ENCODE data around the gene FAM163B.

The FAM163B gene

GRCh38 chr9:133609311-133610098 lies at the start of gene FAM163B:
FAM163B (minus strand) TSS chr9:133609389; CDS start chr9:133580223, 29,166 bp downstream.
- DNase-seq (ENCODE audit: low spot score), result no peak

- DNase-seq (ENCODE audit: low spot score), result no peak
These were observed 48.0 kb upstream of the FAM163B start for GRCh38 chr9:133657120-133657661.

DNA sequence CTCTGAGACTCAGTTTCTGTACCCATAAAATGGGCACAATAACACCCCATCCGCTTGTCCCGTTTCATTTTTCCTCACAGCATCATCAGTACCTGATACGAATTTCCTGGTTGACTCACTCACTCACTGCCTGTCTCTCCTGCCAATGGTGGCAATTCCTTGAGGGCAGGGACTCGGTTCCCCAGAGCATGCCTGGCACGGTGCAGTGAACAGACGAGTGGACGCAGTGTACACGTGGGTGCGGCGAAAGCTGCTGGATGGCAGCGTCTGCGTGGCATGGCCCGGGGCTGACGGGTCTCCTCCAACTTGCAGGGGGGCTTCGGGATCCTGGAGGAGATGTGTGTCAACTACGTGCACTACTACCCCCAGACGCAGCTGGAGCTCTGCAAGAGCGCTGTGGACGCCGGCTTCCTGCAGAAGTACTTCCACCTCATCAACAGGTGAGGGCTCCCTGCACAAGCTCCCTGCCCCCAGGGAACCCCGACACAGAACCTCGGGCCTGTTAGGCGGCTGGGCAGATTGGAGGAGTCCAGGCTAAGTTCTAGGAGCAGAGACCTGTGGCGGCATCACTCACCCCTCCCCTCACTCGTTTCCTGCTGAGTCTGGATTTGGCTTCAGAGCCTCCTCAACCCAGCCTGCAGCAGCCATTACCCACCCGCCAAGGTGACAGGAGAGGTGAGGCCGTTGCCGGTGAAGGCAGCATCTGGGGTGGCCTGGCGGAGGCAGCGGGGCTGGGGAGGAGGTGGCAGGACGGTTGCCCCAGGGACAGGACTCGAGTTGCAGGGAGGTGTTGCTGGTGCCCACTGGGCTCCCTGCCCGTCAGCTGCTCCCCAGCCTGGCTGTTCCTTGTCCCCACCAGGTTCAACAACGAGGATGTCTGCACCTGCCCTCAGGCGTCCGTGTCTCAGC lies 47.3 kb upstream of the FAM163B start:
- no peak for DNase-seq (ENCODE audit: low spot score)

GRCh38 chr9:133655701-133656100 lies 46.5 kb upstream of the FAM163B start:
- DNase-seq (ENCODE audit: low spot score), result no peak

DNA sequence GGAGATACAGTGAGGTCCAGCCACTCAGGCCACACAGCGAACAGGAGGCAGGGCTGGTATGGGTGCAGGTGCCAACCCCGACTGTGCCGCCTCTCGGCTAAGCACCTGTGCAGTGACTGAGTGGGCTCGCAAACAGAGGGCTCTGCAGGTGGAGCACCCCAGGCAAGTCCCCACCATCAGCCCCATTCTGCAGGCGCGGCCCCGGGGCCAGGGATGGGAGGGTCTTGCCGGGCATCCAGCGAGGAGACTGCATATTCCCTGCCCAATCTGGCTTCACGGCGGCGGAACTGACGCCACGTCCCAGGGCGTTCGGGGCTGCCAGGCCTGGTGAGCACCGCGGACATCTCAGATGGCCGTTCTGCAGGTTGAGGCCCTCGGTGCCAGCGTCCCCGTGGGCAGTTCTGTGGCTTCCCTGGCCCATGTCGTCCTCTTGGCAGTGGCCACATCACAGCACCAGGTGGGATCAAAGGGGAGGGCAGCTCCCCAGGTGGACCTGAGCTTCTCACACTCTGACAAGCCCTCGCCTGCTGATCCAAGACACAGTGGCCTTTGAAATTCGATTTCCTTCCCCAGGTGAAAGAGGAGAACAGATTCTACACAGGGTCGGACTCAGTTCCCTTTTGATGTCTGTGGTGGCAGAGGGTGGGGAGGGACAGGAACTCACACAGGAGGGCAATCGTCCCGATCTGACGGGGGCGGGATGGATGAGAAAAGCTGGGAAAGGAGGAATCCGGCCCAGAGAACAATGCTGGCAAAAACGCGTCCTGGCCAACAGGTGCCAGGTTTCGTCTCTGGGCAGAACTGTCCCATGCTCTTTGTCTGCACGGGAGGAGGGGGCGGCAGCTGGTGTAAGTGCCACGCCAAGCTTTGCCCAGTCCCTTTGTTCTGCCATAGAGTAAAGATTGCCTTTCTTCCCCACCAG lies 45.8 kb upstream of the FAM163B start:
- DNase-seq (ENCODE audit: low spot score), result no peak

GRCh38 chr9:133653638-133654037 lies 44.4 kb upstream of the FAM163B start:
- DNase-seq (ENCODE audit: low spot score), result no peak

DNA sequence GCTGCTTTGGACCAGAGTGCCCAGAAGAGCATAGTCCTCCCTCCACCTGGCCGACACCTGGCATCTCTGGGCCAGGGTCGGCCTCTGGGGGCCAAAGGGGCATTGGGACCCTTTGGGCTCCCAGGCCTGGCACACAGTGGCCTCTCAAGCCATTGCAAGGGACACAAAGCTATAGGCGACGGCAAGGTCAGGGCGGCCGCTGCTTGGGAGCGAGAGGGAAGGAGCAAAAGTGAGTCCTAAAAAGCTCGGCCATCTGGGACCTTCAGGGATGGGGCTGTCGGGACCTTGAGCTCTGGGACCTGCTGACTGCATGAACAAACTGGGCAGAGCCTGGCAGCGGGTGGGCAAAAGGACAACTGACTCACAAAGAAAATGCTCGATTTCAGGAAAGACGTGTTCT lies 40.8 kb upstream of the FAM163B start:
- no peak for DNase-seq (ENCODE audit: low spot score)

GRCh38 chr9:133649194-133649593 lies 40.0 kb upstream of the FAM163B start:
- no peak for DNase-seq (ENCODE audit: low spot score)

- DNase-seq (ENCODE audit: low spot score), result peak; percentile 51
These were observed 38.7 kb upstream of the FAM163B start for GRCh38 chr9:133647765-133648469.

DNA sequence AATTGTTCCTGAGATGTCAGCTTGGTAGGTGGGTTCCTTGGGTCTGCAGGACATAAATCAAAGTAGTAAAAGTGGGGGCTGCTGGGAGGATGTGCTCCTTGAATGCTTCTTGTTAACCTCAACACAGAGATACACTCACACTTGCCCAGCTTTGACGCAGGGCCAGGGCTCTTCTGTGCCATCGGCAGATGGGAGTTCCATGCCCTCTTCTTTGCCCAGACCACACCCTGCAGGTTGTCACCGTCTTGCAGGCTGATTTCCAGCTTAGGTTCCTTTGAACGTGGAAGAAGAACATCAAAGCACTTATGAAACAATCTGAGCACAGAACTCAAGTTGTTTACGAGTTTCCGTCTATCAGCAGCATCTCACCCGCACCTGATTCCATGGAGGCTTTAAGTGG lies 38.0 kb upstream of the FAM163B start:
- DNase-seq (ENCODE audit: low spot score), result no peak

- no peak for DNase-seq (ENCODE audit: low spot score)
These were observed 36.0 kb upstream of the FAM163B start for GRCh38 chr9:133645021-133645765.

DNA sequence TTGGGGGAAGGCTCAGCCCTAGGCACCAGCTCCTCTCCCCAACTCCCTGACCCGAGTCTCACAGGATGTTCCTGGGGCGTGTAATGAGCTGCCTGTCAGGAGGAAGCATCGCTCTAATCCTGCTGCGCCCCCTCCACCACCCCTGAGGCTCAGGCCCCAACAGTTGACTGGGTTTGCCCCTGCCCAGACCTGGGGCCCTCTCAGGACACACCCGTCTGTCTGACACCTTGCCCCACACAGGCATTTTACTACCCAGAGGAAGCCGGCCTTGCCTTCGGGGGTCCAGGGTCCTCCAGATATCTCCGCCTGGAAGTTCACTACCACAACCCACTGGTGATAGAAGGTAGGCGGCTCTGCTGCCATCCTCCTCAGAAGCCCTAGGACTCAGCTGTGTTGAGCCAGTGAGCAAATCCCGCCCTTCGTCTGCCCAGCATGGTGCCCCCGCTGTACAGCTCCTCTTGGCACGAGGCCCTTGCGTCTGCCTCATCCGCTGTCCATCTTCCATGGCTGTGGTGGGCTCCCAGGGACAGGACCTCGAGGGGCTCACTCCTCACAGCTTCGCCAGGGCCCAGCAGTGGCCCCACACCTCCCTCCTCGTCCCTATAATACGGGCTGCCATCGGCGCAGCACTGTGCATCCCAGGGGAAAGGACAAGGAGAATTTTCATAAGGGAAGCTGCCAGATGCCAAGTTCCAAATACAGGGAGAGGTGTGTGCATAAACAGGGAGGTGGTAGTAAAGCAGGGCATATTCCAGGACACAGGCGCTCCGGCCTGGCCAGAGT lies 35.0 kb upstream of the FAM163B start:
- no peak for DNase-seq (ENCODE audit: low spot score)

DNA sequence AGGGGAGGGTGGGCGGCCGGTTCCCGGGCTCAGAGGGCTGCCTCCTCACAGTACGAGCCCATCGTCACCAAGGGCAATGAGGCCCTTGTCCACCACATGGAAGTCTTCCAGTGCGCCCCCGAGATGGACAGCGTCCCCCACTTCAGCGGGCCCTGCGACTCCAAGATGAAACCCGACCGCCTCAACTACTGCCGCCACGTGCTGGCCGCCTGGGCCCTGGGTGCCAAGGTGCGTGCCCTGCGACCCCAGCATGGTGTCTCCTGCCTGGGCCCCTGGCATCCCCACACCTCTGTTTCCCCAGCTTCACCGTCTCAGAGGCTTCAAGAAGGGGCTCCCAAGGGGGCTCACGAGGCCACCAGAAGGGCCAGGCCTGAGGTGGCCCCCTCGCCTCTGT lies 34.2 kb upstream of the FAM163B start:
- DNase-seq (ENCODE audit: low spot score), result no peak

DNA sequence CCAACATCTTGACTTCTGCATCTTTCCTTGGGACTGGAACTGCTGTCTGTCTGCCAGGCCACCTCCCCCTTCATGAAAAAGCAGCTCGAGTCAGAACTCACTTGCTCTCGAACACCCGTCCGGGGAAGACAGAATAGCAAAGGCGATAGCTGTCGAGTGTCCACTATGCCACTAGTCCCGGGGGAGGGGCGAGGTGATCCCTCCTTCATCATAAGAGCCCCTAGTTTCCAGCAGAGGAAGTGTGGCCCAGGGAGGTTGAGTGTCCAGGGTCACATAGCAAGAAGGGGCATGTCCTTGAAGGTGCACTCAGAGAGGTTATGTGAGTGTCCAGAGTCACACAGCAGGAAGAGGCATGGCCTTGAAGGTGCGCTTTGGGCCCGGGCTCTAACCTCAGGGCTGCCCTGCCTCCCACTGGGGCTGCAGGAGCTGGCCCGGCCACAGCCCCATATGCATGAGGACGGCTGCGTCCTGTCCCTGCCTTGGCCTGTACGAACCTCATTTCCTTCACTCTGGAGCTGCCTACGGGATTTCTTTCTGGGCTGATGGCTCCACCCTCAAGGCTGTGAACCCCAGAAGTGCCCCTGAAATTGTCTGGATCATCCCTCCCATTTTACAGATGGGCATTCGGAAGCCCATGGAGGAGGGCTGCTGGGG lies 33.6 kb upstream of the FAM163B start:
- no peak for DNase-seq (ENCODE audit: low spot score)

DNA sequence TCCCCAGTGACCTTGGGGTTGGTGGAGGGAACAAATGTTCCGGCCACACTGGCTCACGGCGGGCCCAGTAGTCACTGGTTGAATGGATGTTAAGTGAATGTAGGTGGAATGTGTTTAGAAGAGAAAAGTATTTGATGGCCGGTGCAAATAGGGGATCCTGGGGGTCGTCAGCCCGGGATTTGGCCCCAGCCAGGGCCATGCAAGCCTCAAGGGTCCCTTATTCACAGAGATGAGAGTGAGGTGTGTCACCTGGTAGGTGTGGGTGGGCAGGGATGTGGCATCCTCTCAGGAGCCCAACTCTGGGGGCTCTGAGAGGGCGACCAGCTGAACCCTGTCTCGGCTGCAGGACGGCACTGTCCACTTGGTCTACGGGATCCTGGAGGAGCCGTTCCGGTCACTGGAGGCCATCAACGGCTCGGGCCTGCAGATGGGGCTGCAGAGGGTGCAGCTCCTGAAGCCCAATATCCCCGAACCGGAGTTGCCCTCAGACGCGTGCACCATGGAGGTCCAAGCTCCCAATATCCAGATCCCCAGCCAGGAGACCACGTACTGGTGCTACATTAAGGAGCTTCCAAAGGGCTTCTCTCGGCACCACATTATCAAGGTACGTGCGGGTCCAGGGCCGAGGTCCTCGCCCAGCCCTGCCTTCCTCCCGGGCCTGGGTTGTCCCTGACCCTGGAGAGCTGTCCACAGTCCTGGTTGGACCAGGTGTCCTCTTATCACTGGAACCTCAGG lies 32.8 kb upstream of the FAM163B start:
- DNase-seq (ENCODE audit: low spot score), result no peak

DNA sequence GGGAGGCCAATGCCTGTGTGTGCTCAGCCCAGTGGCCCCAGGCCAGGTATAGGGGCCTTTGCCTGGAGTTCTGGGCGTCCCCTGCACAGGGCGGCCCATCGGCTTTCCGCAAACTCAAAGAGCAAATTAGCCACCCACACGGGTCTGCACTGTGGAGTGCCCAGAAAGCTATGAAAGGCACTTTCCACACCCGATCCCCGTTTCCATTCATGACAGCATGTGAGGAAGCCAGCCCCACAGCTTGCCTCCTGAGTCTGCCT lies 32.1 kb upstream of the FAM163B start:
- no peak for DNase-seq (ENCODE audit: low spot score)

DNA sequence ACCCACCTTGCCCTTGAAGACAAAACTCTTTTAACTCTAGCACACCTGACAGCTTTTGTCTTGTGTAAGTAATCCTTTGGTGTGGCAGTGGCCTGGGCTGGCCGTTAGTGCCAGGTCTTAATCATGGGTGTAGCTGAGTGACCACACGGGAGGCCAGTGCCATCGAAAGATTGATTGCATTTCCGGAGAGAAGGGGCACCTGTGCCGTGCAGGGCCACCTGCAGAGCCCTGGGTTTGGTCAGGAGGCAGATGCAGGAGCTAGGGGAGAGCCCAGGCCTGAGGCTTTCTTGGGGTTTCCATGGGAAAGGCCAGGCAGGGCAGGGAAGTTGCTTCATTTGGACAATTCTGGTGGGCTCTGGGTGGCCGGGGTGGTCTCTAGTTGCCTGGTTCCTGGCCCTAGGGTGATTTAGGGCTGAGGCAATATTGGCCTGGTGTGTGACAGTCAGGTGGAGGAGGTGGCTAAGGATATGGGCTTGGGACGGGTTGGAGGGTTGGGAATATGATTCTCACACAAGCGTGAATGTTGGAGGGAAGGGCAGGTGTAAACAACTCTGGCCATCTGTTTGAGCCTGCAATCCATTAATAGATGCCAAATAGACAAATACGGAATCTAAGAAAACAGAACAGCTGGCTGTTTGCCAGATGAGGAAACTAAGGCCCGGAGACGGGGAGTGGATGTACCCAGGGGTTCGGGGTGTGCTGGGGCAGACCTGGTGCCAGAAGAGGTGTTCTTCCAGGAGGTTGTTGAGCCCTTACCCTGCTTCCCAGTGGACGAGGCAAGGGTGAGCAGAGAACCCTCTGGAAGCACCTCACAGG lies 31.6 kb upstream of the FAM163B start:
- DNase-seq (ENCODE audit: low spot score), result no peak

GRCh38 chr9:133640160-133640559 lies 31.0 kb upstream of the FAM163B start:
- no peak for DNase-seq (ENCODE audit: low spot score)
